K562 (cell line): ENCODE measurements around the gene CAMK2D. TPM values are rescaled to one million over a fixed set of nuclear protein-coding genes. Genes with fewer than 3 reads are reported as not detected.

ENCODE experiments used
- FOXK2 ChIP-seq, 2 experiments: fragments of 450-650 bp; IDR thresholded peaks in 1 of 2; conservative IDR thresholded peaks in 1 of 2; 2 replicates each; pipeline ENCODE4 v1.6.1; 2016; ENCODE audit warnings: low read depth in 2 of 2, mild to moderate bottlenecking in 1 of 2
- KAT2B ChIP-seq: IDR thresholded peaks from one replicate; pipeline ENCODE4 v1.6.1; 2012; ENCODE audit warnings: low read depth, mild to moderate bottlenecking, control low read depth, inconsistent platforms, low read length, moderate library complexity
- MCM3 ChIP-seq: fragments of 450-650 bp; IDR thresholded peaks from 2 replicates; pipeline ENCODE4 v1.6.1; 2016
- RBM34 ChIP-seq: fragments of 200-400 bp; formaldehyde crosslinking; IDR thresholded peaks from 2 replicates; pipeline ENCODE4 v1.6.1; 2018; ENCODE audit warnings: low read length, borderline replicate concordance; ENCODE audit not compliant: insufficient read depth
- RCOR1 ChIP-seq, 2 experiments: IDR thresholded peaks; 2 replicates each; pipeline ENCODE4 v1.6.1; 2012; ENCODE audit warnings: low read depth in 2 of 2, low read length in 2 of 2, borderline replicate concordance in 1 of 2, improper control_type of control experiment in 1 of 2
- SMAD2 ChIP-seq: fragments of 150-350 bp; IDR thresholded peaks from 2 replicates; pipeline ENCODE4 v1.6.1; 2014; ENCODE audit warnings: low read depth, mild to moderate bottlenecking, low read length
- SUPT5H ChIP-seq: fragments of 450-650 bp; IDR thresholded peaks from 2 replicates; pipeline ENCODE4 v1.6.1; 2016
- ZBTB7A ChIP-seq: IDR thresholded peaks from 2 replicates; pipeline ENCODE4 v1.6.1; 2011; ENCODE audit warnings: low read depth, mild to moderate bottlenecking, low read length, moderate library complexity, borderline replicate concordance; ENCODE audit not compliant: control insufficient read depth
- ZNF57 ChIP-seq: fragments of 450-650 bp; formaldehyde crosslinking; IDR thresholded peaks from 2 replicates; pipeline ENCODE4 v1.4.0; 2020; ENCODE audit warnings: mild to moderate bottlenecking, moderate library complexity
- polyA plus RNA-seq, 8 experiments: library from polyadenylated mRNA; depleted of rRNA in 4 of 8; stranded (reverse) in 5 of 8; unstranded in 3 of 8; fragments of >200 nt; fragmentation: Nextera tagmentation in 2 of 8; fragmentation: Illumina TruSeq in 1 of 8; extraction: Ambion mirVana in 2 of 8; extraction: Trizol in 1 of 8; gene quantifications; 2 replicates each; pipeline versions ENCODE4 v1.2.1 to v1.2.3, GENCODE V29; 2011 to 2014; ENCODE audit warnings: inconsistent platforms in 1 of 8, missing spikeins in 1 of 8
- total RNA-seq, 7 experiments: library from RNA; depleted of rRNA in 6 of 7; stranded (reverse); fragments of >200 nt in 6 of 7; fragmentation: Illumina TruSeq in 2 of 7; extraction: Trizol in 2 of 7; gene quantifications; 2 replicates each; pipeline versions ENCODE4 v1.2.1 to v1.2.3, GENCODE V29; 2011 to 2021; ENCODE audit warnings: low replicate concordance in 1 of 7
- TF ChIP-seq, protein P1 (sequence below): fragments of 450-650 bp; IDR thresholded peaks from 2 replicates; pipeline ENCODE4 v1.7.1; 2018; ENCODE audit warnings: mild to moderate bottlenecking, low read depth; ENCODE audit not compliant: partially characterized antibody
- TF ChIP-seq, protein P2 (sequence below): fragments of 150-350 bp; IDR thresholded peaks from 2 replicates; pipeline ENCODE4 v1.6.1; 2014; ENCODE audit warnings: low read depth, mild to moderate bottlenecking, low read length, borderline replicate concordance
- TF ChIP-seq, protein P3 (sequence below): fragments of 250-450 bp; sonication (Bioruptor Pico); IDR thresholded peaks from 2 replicates; pipeline ENCODE4 v1.5.0; 2021; ENCODE audit warnings: mild to moderate bottlenecking, borderline replicate concordance

Gene CAMK2D
- total and polyA plus RNA-seq, 9 of the 15 experiments (the other 6 are each of a cell fraction or from before 2014, with no cell fraction given) = 0.01 to 0.33 (median 0.04) TPM; not detected in 2

DNA sequence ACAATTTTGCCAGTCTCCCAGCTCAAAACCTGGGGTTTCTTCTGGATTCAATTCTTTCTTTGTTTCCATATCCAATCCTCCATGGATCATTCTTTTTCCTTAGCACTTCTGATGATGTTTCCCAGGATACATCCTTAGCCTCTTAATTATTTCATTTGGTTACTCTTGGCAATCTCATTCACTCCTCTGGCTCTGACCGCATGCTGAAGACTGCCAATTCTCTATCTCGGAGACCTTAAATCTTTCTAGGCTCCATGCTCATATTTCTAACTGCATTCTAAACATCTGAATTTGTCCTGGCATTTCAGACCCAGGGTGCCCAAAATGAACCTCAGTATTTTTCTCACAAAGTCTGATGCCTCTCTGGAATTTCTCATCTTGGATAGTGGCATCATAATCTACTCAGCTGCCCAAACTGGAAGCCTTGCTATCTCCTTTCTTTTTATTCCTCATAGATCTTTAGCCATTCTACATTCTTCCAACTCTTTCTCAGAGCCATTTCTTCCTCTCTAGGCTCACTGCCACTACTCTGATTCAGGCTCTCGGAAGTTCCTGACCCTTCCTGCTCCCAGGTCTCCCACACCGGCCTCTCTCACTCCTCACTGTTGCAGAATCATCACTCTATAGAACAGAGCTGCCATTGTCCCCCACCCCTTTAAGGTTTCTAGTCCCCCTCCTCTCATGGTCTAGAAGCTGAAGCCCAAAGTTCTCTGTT is 290.2 kb downstream of the CAMK2D start (continued):
- TF ChIP-seq, protein P1, sequence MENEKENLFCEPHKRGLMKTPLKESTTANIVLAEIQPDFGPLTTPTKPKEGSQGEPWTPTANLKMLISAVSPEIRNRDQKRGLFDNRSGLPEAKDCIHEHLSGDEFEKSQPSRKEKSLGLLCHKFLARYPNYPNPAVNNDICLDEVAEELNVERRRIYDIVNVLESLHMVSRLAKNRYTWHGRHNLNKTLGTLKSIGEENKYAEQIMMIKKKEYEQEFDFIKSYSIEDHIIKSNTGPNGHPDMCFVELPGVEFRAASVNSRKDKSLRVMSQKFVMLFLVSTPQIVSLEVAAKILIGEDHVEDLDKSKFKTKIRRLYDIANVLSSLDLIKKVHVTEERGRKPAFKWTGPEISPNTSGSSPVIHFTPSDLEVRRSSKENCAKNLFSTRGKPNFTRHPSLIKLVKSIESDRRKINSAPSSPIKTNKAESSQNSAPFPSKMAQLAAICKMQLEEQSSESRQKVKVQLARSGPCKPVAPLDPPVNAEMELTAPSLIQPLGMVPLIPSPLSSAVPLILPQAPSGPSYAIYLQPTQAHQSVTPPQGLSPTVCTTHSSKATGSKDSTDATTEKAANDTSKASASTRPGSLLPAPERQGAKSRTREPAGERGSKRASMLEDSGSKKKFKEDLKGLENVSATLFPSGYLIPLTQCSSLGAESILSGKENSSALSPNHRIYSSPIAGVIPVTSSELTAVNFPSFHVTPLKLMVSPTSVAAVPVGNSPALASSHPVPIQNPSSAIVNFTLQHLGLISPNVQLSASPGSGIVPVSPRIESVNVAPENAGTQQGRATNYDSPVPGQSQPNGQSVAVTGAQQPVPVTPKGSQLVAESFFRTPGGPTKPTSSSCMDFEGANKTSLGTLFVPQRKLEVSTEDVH = no peak
- no peak for TF ChIP-seq RBM34
- no peak for TF ChIP-seq ZNF57 (CRISPR knock-in tag)
- TF ChIP-seq SMAD2 = no peak
- TF ChIP-seq SUPT5H = no peak
- TF ChIP-seq, protein P2, sequence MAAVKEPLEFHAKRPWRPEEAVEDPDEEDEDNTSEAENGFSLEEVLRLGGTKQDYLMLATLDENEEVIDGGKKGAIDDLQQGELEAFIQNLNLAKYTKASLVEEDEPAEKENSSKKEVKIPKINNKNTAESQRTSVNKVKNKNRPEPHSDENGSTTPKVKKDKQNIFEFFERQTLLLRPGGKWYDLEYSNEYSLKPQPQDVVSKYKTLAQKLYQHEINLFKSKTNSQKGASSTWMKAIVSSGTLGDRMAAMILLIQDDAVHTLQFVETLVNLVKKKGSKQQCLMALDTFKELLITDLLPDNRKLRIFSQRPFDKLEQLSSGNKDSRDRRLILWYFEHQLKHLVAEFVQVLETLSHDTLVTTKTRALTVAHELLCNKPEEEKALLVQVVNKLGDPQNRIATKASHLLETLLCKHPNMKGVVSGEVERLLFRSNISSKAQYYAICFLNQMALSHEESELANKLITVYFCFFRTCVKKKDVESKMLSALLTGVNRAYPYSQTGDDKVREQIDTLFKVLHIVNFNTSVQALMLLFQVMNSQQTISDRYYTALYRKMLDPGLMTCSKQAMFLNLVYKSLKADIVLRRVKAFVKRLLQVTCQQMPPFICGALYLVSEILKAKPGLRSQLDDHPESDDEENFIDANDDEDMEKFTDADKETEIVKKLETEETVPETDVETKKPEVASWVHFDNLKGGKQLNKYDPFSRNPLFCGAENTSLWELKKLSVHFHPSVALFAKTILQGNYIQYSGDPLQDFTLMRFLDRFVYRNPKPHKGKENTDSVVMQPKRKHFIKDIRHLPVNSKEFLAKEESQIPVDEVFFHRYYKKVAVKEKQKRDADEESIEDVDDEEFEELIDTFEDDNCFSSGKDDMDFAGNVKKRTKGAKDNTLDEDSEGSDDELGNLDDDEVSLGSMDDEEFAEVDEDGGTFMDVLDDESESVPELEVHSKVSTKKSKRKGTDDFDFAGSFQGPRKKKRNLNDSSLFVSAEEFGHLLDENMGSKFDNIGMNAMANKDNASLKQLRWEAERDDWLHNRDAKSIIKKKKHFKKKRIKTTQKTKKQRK = no peak
- TF ChIP-seq RCOR1 (IDR thresholded peaks at IDR 0.05; ENCODE audit: borderline replicate concordance in 1 of 2, low read depth in 2 of 2, low read length in 2 of 2) = no peak
- TF ChIP-seq KAT2B = no peak
- no peak for TF ChIP-seq FOXK2 (conservative IDR thresholded peaks at IDR 0.05 in 1 of 2, IDR thresholded peaks at IDR 0.05 in 1 of 2; ENCODE audit: low read depth in 2 of 2)
- TF ChIP-seq MCM3 = no peak
- no peak for TF ChIP-seq ZBTB7A
- TF ChIP-seq, protein P3, sequence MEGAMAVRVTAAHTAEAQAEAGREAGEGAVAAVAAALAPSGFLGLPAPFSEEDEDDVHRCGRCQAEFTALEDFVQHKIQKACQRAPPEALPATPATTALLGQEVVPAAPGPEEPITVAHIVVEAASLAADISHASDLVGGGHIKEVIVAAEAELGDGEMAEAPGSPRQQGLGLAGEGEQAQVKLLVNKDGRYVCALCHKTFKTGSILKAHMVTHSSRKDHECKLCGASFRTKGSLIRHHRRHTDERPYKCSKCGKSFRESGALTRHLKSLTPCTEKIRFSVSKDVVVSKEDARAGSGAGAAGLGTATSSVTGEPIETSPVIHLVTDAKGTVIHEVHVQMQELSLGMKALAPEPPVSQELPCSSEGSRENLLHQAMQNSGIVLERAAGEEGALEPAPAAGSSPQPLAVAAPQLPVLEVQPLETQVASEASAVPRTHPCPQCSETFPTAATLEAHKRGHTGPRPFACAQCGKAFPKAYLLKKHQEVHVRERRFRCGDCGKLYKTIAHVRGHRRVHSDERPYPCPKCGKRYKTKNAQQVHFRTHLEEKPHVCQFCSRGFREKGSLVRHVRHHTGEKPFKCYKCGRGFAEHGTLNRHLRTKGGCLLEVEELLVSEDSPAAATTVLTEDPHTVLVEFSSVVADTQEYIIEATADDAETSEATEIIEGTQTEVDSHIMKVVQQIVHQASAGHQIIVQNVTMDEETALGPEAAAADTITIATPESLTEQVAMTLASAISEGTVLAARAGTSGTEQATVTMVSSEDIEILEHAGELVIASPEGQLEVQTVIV (CRISPR knock-in tag) = no peak
